DND-41 (cell line): ENCODE results near the gene B4GALNT3.

Source experiments
- EZH2 ChIP-seq: IDR thresholded peaks from 3 replicates; pipeline ENCODE4 v1.6.1; 2012; ENCODE audit warnings: borderline replicate concordance, low read depth, mild to moderate bottlenecking, moderate library complexity, low read length, inconsistent platforms; ENCODE audit not compliant: severe bottlenecking
- TF ChIP-seq, protein P1 (sequence below): IDR thresholded peaks from 2 replicates; pipeline ENCODE4 v1.5.1; 2012; ENCODE audit warnings: borderline replicate concordance, low read length, moderate library complexity, mild to moderate bottlenecking; ENCODE audit not compliant: poor library complexity, severe bottlenecking; ENCODE audit errors: extremely low read depth

DNA sequence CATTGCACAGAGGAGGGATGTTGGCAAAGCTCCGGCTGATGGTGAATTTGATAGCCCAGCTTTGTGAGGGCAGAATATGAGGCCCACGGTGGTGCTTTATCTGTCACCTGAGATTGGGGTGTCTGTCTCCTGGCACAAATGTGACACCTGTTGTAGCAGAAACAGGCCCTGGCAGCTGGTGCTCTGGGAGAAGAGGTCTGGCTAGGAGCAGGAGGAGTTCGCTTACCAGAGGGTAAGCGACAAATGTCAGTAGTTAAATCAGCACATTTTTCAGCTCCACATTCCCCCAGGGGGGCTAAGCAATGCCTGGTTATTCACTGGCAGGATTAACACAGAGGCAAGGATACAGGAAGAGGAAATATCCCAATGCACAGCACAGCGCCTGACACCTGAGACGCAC, 71.1 kb downstream of the B4GALNT3 start:
- TF ChIP-seq, protein P1, sequence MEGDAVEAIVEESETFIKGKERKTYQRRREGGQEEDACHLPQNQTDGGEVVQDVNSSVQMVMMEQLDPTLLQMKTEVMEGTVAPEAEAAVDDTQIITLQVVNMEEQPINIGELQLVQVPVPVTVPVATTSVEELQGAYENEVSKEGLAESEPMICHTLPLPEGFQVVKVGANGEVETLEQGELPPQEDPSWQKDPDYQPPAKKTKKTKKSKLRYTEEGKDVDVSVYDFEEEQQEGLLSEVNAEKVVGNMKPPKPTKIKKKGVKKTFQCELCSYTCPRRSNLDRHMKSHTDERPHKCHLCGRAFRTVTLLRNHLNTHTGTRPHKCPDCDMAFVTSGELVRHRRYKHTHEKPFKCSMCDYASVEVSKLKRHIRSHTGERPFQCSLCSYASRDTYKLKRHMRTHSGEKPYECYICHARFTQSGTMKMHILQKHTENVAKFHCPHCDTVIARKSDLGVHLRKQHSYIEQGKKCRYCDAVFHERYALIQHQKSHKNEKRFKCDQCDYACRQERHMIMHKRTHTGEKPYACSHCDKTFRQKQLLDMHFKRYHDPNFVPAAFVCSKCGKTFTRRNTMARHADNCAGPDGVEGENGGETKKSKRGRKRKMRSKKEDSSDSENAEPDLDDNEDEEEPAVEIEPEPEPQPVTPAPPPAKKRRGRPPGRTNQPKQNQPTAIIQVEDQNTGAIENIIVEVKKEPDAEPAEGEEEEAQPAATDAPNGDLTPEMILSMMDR: no peak
- no peak for TF ChIP-seq EZH2
